GM06990 (cell line): ENCODE results near the gene DRD4.
"Not testable (repeated sequence)": the region's sequence is repeated elsewhere in the genome, so short reads cannot be mapped to it uniquely, and the experiment has no call there.

Experiments used
- DNase-seq: peaks from one replicate; pipeline ENCODE4 v3.0.0-alpha.2; 2011; ENCODE audit not compliant: insufficient read length; ENCODE audit errors: extremely low read depth
- H3K27me3 ChIP-seq: replicated peaks from 2 replicates; pipeline ENCODE4 v1.6.0; 2011; ENCODE audit warnings: low read length; ENCODE audit not compliant: control insufficient read depth, insufficient read depth
- H3K36me3 ChIP-seq: 2 replicates; pipeline ENCODE4 v1.5.1; 2011; ENCODE audit warnings: low read length; ENCODE audit not compliant: control insufficient read depth, insufficient read depth
- H3K4me3 ChIP-seq: replicated peaks from 2 replicates; pipeline ENCODE4 v1.5.1; 2011; ENCODE audit warnings: low read depth, mild to moderate bottlenecking, control low read depth, low read length
- TF ChIP-seq, protein P1 (sequence below): IDR thresholded peaks from 2 replicates; pipeline ENCODE4 v1.5.1; 2011; ENCODE audit warnings: low read length, control low read depth, mild to moderate bottlenecking, inconsistent platforms; ENCODE audit not compliant: insufficient read depth, poor library complexity, severe bottlenecking

The DRD4 gene

GRCh38 chr11:686451-687243, 49.6 kb downstream of the DRD4 start:
- Histone ChIP-seq H3K4me3 (no peak overlapping the region), H3K36me3 (peaks cover 21% of the 10 kb centered on the region), H3K27me3 (no peaks in the 10 kb centered on the region)
- no peak for DNase-seq
- TF ChIP-seq, protein P1, sequence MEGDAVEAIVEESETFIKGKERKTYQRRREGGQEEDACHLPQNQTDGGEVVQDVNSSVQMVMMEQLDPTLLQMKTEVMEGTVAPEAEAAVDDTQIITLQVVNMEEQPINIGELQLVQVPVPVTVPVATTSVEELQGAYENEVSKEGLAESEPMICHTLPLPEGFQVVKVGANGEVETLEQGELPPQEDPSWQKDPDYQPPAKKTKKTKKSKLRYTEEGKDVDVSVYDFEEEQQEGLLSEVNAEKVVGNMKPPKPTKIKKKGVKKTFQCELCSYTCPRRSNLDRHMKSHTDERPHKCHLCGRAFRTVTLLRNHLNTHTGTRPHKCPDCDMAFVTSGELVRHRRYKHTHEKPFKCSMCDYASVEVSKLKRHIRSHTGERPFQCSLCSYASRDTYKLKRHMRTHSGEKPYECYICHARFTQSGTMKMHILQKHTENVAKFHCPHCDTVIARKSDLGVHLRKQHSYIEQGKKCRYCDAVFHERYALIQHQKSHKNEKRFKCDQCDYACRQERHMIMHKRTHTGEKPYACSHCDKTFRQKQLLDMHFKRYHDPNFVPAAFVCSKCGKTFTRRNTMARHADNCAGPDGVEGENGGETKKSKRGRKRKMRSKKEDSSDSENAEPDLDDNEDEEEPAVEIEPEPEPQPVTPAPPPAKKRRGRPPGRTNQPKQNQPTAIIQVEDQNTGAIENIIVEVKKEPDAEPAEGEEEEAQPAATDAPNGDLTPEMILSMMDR: no peak

- Histone ChIP-seq H3K27me3 (no peaks in the 10 kb centered on the region), H3K4me3 (no peak overlapping the region), H3K36me3 (peaks cover 18% of the 10 kb centered on the region)
- DNase-seq: no peak
- TF ChIP-seq, protein P1: no peak
Observed at GRCh38 chr11:687751-688150, 50.7 kb downstream of the DRD4 start.

GRCh38 chr11:688681-689080, 51.6 kb downstream of the DRD4 start:
- Histone ChIP-seq H3K4me3 (no peak overlapping the region), H3K27me3 (no peaks in the 10 kb centered on the region), H3K36me3 (peaks cover 18% of the 10 kb centered on the region)
- TF ChIP-seq, protein P1: no peak
- no peak for DNase-seq

DNA sequence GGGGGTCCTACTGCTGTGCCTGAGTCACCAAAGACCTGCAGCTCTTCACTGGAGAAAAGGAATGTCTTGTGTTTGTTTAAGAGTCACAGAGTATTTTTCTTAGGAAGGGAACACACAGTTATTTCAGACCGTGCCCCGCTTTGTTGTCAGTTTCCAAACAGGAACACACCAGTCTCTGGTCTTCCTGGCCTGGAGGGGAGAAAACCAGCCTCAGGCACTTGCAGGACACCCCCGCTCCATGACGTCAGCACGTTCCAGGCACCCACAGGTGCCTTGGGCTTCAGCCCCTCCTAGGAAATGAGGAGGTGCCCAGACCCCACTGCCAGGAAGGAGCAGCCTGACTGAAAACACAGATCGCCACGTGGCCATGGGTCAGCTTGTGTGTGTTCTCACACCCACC, 52.6 kb downstream of the DRD4 start:
- Histone ChIP-seq H3K27me3 (no peaks in the 10 kb centered on the region), H3K36me3 (peaks cover 16% of the 10 kb centered on the region), H3K4me3 (no peak overlapping the region)
- DNase-seq: no peak
- TF ChIP-seq, protein P1: no peak

- H3K4me3 ChIP-seq, H3K27me3 ChIP-seq, DNase-seq: not testable (repeated sequence)
- peaks cover 15% of the 10 kb centered on the region for H3K36me3 ChIP-seq
Observed at GRCh38 chr11:690244-690643, 53.2 kb downstream of the DRD4 start.
